HEK293 (cell line): ENCODE results near the gene OBP2B.

Experiments
- CTCF ChIA-PET: fragments of 350-600 bp; formaldehyde crosslinking; extraction: SDS; loops from one replicate; lab custom pipeline; 2021; ENCODE audit warnings: antibody characterized with exemption; lab: Yijun Ruan, JAX
- POLR2A ChIA-PET: fragments of 300-600 bp; formaldehyde crosslinking; extraction: SDS; loops from one replicate; lab custom pipeline; 2020; ENCODE audit warnings: antibody characterized with exemption, inconsistent platforms; lab: Yijun Ruan, JAX
- H3K27ac ChIP-seq: fragments of 200-500 bp; sonication (Bioruptor generic); 2 replicates; pipeline ENCODE4 v1.5.1; 2014; ENCODE audit warnings: low read depth, low read length, control low read depth, inconsistent platforms; ENCODE audit errors: extremely low read depth
- H3K36me3 ChIP-seq, 2 experiments: fragments of 200-500 bp in 1 of 2; sonication (Bioruptor generic) in 1 of 2; 1 replicate in 1 of 2; 2 replicates in 1 of 2; pipeline ENCODE4 v1.5.1; 2014 to 2017; ENCODE audit warnings: inconsistent platforms in 2 of 2, low read length in 2 of 2; ENCODE audit not compliant: control insufficient read depth in 2 of 2, insufficient read depth in 1 of 2
- H3K4me1 ChIP-seq: fragments of 200-500 bp; sonication (Bioruptor generic); 2 replicates; pipeline ENCODE4 v1.5.1; 2014; ENCODE audit warnings: mild to moderate bottlenecking, low read length, inconsistent platforms; ENCODE audit not compliant: control insufficient read depth, insufficient read depth
- H3K4me3 ChIP-seq: 2 replicates; pipeline ENCODE4 v1.5.1; 2011; ENCODE audit warnings: low read depth, mild to moderate bottlenecking, control low read depth, low read length, moderate library complexity
- H3K9me3 ChIP-seq: fragments of 200-500 bp; sonication (Bioruptor generic); 2 replicates; pipeline ENCODE4 v1.5.1; 2014; ENCODE audit warnings: low read depth, low read length, inconsistent platforms; ENCODE audit not compliant: control insufficient read depth, insufficient read depth
- KLF7 ChIP-seq: fragments of 450-650 bp; formaldehyde crosslinking; IDR thresholded peaks from 2 replicates; pipeline ENCODE4 v1.5.1; 2016; ENCODE audit warnings: missing biosample characterization, missing genetic modification characterization, borderline replicate concordance
- TSHZ1 ChIP-seq: fragments of 450-650 bp; formaldehyde crosslinking; IDR thresholded peaks from 2 replicates; pipeline ENCODE4 v1.5.1; 2016; ENCODE audit warnings: missing biosample characterization, missing genetic modification characterization, borderline replicate concordance
- ZBTB48 ChIP-seq: fragments of 450-650 bp; formaldehyde crosslinking; IDR thresholded peaks from 2 replicates; pipeline ENCODE4 v1.5.1; 2016; ENCODE audit warnings: missing biosample characterization, missing genetic modification characterization
- ZBTB49 ChIP-seq: fragments of 450-650 bp; formaldehyde crosslinking; IDR thresholded peaks from 2 replicates; pipeline ENCODE4 v1.5.1; 2016; ENCODE audit warnings: missing biosample characterization, missing genetic modification characterization, low read depth
- ZEB2 ChIP-seq: fragments of 450-650 bp; formaldehyde crosslinking; IDR thresholded peaks from 2 replicates; pipeline ENCODE4 v1.5.1; 2016; ENCODE audit warnings: missing biosample characterization, missing genetic modification characterization
- ZFP37 ChIP-seq: fragments of 450-650 bp; formaldehyde crosslinking; IDR thresholded peaks from 2 replicates; pipeline ENCODE4 v1.5.1; 2016; ENCODE audit warnings: missing biosample characterization, missing genetic modification characterization
- ZNF211 ChIP-seq: fragments of 450-650 bp; formaldehyde crosslinking; IDR thresholded peaks from 2 replicates; pipeline ENCODE4 v1.5.1; 2016; ENCODE audit warnings: low read depth, missing biosample characterization, missing genetic modification characterization
- ZNF624 ChIP-seq: fragments of 450-650 bp; formaldehyde crosslinking; IDR thresholded peaks from 2 replicates; pipeline ENCODE4 v1.5.1; 2017; ENCODE audit warnings: missing biosample characterization, missing genetic modification characterization
- ZNF76 ChIP-seq: fragments of 450-650 bp; formaldehyde crosslinking; IDR thresholded peaks from 2 replicates; pipeline ENCODE4; 2016; ENCODE audit warnings: low read depth, missing biosample characterization, missing genetic modification characterization, borderline replicate concordance
- ZNF768 ChIP-seq: fragments of 450-650 bp; formaldehyde crosslinking; IDR thresholded peaks from 2 replicates; pipeline ENCODE4 v1.5.1; 2018; ENCODE audit warnings: missing biosample characterization, mild to moderate bottlenecking, missing genetic modification characterization
- ZNF843 ChIP-seq: fragments of 450-650 bp; formaldehyde crosslinking; IDR thresholded peaks from 2 replicates; pipeline ENCODE4 v1.5.1; 2016; ENCODE audit warnings: missing biosample characterization, missing genetic modification characterization

The OBP2B gene

GRCh38 chr9:133180953-133181352 lies 28.1 kb downstream of the OBP2B start:
- H3K36me3 ChIP-seq: no peaks in the 10 kb centered on the region
- no peaks in the 10 kb centered on the region for H3K4me1 ChIP-seq
- CTCF ChIA-PET: interaction anchor here (0.6 to 4.8 kb wide), 32 partner anchors 8 to 592 kb away, joined by 3 to 48 read pairs (median 4); partner anchors contain the start of genes GTF3C5 and RPL7A
- TF ChIP-seq ZBTB49 (tag by site-specific recombination) (no peak), ZNF768 (tag by site-specific recombination) (no peak), ZBTB48 (tag by site-specific recombination) (no peak)
- POLR2A ChIA-PET: interaction anchor here (1.2 kb wide), 1 partner anchor 167 kb away, joined by 3 read pairs; the partner anchor contains the start of genes MED22 and RPL7A
- no peak overlapping the region for H3K27ac ChIP-seq
- no peak overlapping the region for H3K4me3 ChIP-seq
- H3K9me3 ChIP-seq: no peaks in the 10 kb centered on the region

GRCh38 chr9:133173056-133173455 lies 36.0 kb downstream of the OBP2B start:
- TF ChIP-seq ZNF76 (tag by site-specific recombination) (no peak), ZNF624 (tag by site-specific recombination) (no peak)
- POLR2A ChIA-PET: no interaction called here
- no peaks in the 10 kb centered on the region for H3K4me1 ChIP-seq
- no peak overlapping the region for H3K4me3 ChIP-seq
- H3K36me3 ChIP-seq: no peaks in the 10 kb centered on the region
- H3K9me3 ChIP-seq: no peaks in the 10 kb centered on the region
- no peak overlapping the region for H3K27ac ChIP-seq
- CTCF ChIA-PET: interaction anchor here (1.0 to 2.7 kb wide), 5 partner anchors 13 to 151 kb away, joined by 3 to 29 read pairs (median 5); no protein-coding TSS in a partner anchor

- POLR2A ChIA-PET: interaction anchor here (0.6 to 1.5 kb wide), 2 partner anchors 141 to 184 kb away, joined by 3 read pairs; partner anchors contain the start of gene GTF3C5
- H3K36me3 ChIP-seq: no peaks in the 10 kb centered on the region
- TF ChIP-seq ZNF843 (tag by site-specific recombination) (no peak), ZEB2 (tag by site-specific recombination) (no peak), ZFP37 (tag by site-specific recombination) (no peak), KLF7 (no peak), TSHZ1 (tag by site-specific recombination) (no peak), ZNF211 (tag by site-specific recombination) (no peak)
- TF ChIP-seq, all 188 proteins: peak for 0
- no peaks in the 10 kb centered on the region for H3K4me1 ChIP-seq
- CTCF ChIA-PET: interaction anchor here (1.1 to 3.0 kb wide), 4 partner anchors 9 to 27 kb away, joined by 5 to 17 read pairs (median 5); no protein-coding TSS in a partner anchor
- H3K4me3 ChIP-seq: no peak overlapping the region
- no peaks in the 10 kb centered on the region for H3K9me3 ChIP-seq
- no peak overlapping the region for H3K27ac ChIP-seq
Observed at GRCh38 chr9:133171161-133171961, 37.7 kb downstream of the OBP2B start.
